Measurements from ENCODE around the gene UBE2J2.
A peak's percentile ranks its signal among the peaks of the same experiment; 100 is the strongest.

Gene UBE2J2

GRCh38 chr1:1226566-1227362 is 46.9 kb downstream of the UBE2J2 start:
- DNase-seq (ENCODE audit: low spot score) = no peak

- no peak for DNase-seq (ENCODE audit: low spot score)
Observed at GRCh38 chr1:1225913-1226312, 47.7 kb downstream of the UBE2J2 start.

- DNase-seq (ENCODE audit: low spot score) = no peak
Observed at GRCh38 chr1:1225238-1225845, 48.3 kb downstream of the UBE2J2 start.

GRCh38 chr1:1223891-1224290 is 49.8 kb downstream of the UBE2J2 start:
- DNase-seq (ENCODE audit: low spot score) = no peak

GRCh38 chr1:1223321-1223720 is 50.3 kb downstream of the UBE2J2 start:
- no peak for DNase-seq (ENCODE audit: low spot score)

- no peak for DNase-seq (ENCODE audit: low spot score)
Observed at GRCh38 chr1:1222575-1223225, 51.0 kb downstream of the UBE2J2 start.

GRCh38 chr1:1221887-1222574 is 51.6 kb downstream of the UBE2J2 start:
- DNase-seq (ENCODE audit: low spot score) = peak; percentile 5

GRCh38 chr1:1220197-1220596 is 53.5 kb downstream of the UBE2J2 start:
- DNase-seq (ENCODE audit: low spot score) = no peak

- no peak for DNase-seq (ENCODE audit: low spot score)
Observed at GRCh38 chr1:1219341-1219740, 54.3 kb downstream of the UBE2J2 start.

- DNase-seq (ENCODE audit: low spot score) = no peak
Observed at GRCh38 chr1:1218524-1219200, 55.0 kb downstream of the UBE2J2 start.

GRCh38 chr1:1217621-1218523 is 55.8 kb downstream of the UBE2J2 start:
- no peak for DNase-seq (ENCODE audit: low spot score)

GRCh38 chr1:1216770-1217620 is 56.7 kb downstream of the UBE2J2 start:
- DNase-seq (ENCODE audit: low spot score) = no peak

GRCh38 chr1:1215881-1216605 is 57.6 kb downstream of the UBE2J2 start:
- DNase-seq (ENCODE audit: low spot score) = no peak

GRCh38 chr1:1215080-1215676 is 58.5 kb downstream of the UBE2J2 start:
- DNase-seq (ENCODE audit: low spot score) = no peak

GRCh38 chr1:1213345-1214265 is 60.0 kb downstream of the UBE2J2 start, which contains the start of gene TNFRSF4:
Gene TNFRSF4, minus strand, starts transcription at chr1:1214153. Its CDS starts 26 bp downstream, at chr1:1214127.
- no peak for DNase-seq (ENCODE audit: low spot score)

- no peak for DNase-seq (ENCODE audit: low spot score)
Observed at GRCh38 chr1:1212780-1213344, 60.8 kb downstream of the UBE2J2 start.
